Heart right ventricle (tissue), 16 donors: ENCODE data around the gene IRF6. TPM values are rescaled to one million over a fixed set of nuclear protein-coding genes. Genes with fewer than 3 reads are reported as not detected.

Experiments used
- ATAC-seq, 8 donors: fragments of 200-7000 bp; cut with Tn5 transposase; one replicate each; pipeline ENCODE4 v1.9.1; 2020; ENCODE audit warnings: mild to moderate bottlenecking in 8 of 8, moderate library complexity in 8 of 8, moderate number of reproducible peaks in 1 of 8
- DNase-seq, 2 donors: peaks; one replicate each; pipeline ENCODE4 v3.0.0-alpha.2; 2020
- H3K27ac ChIP-seq, 10 donors: fragments of 200-600 bp; sonication (generic) in 2 of 10; one replicate each; pipeline versions ENCODE4 v1.5.0 to v1.8.0; 2020 to 2022; ENCODE audit warnings: mild to moderate bottlenecking in 3 of 10
- H3K27me3 ChIP-seq, 7 donors: fragments of 200-600 bp; one replicate each; pipeline ENCODE4 v1.8.0; 2021 to 2022; ENCODE audit warnings: mild to moderate bottlenecking in 2 of 7
- H3K36me3 ChIP-seq, 9 donors: fragments of 200-600 bp; sonication (generic) in 1 of 9; one replicate each; pipeline versions ENCODE4 v1.5.0 to v1.8.0; 2020 to 2022; ENCODE audit warnings: mild to moderate bottlenecking in 2 of 9
- H3K4me1 ChIP-seq, 9 donors: fragments of 200-600 bp; sonication (generic) in 1 of 9; one replicate each; pipeline versions ENCODE4 v1.5.0 to v1.8.0; 2020 to 2022; ENCODE audit warnings: mild to moderate bottlenecking in 4 of 9
- H3K4me3 ChIP-seq, 10 donors: fragments of 200-600 bp; sonication (generic) in 2 of 10; one replicate each; pipeline versions ENCODE4 v1.5.0 to v1.8.0; 2020 to 2022; ENCODE audit warnings: mild to moderate bottlenecking in 7 of 10, moderate library complexity in 2 of 10
- H3K9me3 ChIP-seq, 11 donors: fragments of 200-600 bp in 10 of 11; sonication (generic) in 2 of 11; one replicate each; pipeline versions ENCODE4 v1.5.0 to v1.8.0; 2013 to 2022; ENCODE audit warnings: mild to moderate bottlenecking in 2 of 11, control low read depth in 1 of 11, moderate library complexity in 1 of 11
- CTCF ChIP-seq, 9 donors: fragments of 200-600 bp; sonication (generic) in 2 of 9; IDR thresholded peaks; one replicate each; pipeline versions ENCODE4 v1.5.0 to v1.8.0; 2021 to 2022; ENCODE audit warnings: antibody characterized with exemption in 9 of 9, mild to moderate bottlenecking in 5 of 9, moderate library complexity in 1 of 9
- WGBS, 2 donors: extraction: QIAGEN DNeasy Blood & Tissue Kit; methylation state at CpG; one replicate each; pipeline ENCODE4 v1.1.7; 2013; ENCODE audit warnings: inconsistent platforms in 1 of 2; 5-methylcytosine and 5-hydroxymethylcytosine counted together
- intact Hi-C, 10 donors: fragments of 100-400 bp; cut with DNase I; formaldehyde crosslinking; loops; one replicate each; pipeline versions ENCODE4 v1.11.1 to v1.14.2; 2022
- polyA plus RNA-seq, 2 donors: library from polyadenylated mRNA; stranded (reverse); fragments of 200-250 nt; gene quantifications; one replicate each; pipeline ENCODE4 v1.2.3, GENCODE V29; 2013
- total RNA-seq, 10 donors: library from RNA; stranded (reverse); fragmentation: NEBNext Ultra II Directional in 3 of 10; extraction: Animal tissue kit (Norgen Biotek cat#: 25700) in 3 of 10; gene quantifications; one replicate each; pipeline versions ENCODE4 v1.2.1 to v1.2.4, GENCODE V29; 2021 to 2023
- donor health status: Arrhythmogenic right ventricular cardiomyopathy.
- donor health status: ischemic (EF 13 %, LVEDD 7.1; RV severe dilation, severe dysfunction).
- donor health status: healthy with polysubstance abuse.
- donor health status: DM: no; HTN: yes; CAD: no.
- donor health status: DM: no; HTN: no; CAD: no.
- donor health status: ischemic (EF 25% LVEDD 6.9; RV normal size, moderate dysfunction).
- donor health status: ischemic (EF 25% LVEDD 5.7; RV mildly dilated, moderate dysfunction).
- donor health status: healthy.
- donor health status: DM: yes; HTN: yes; CAD: no.
- donor health status: Ischemic cardiomyopathy.
- donor health status: ischemic (EF 35%, LVEDD 5.7; RV mildly dilated, moderate dysfunction).
- donor health status: nonischemic (EF 11% LVEDD 7.7; RV severe dilation, severe dysfunction).
- donor health status: DM: yes; HTN: yes; CAD: no.
- donor health status: PGD.
- donor health status: ischemic (EF 29% LVEDD 5.4; RV normal size, mild dysfunction).
- donor health status: nonischemic (EF 23%, LVEDD 6.1; RV moderate dilation, normal function).

IRF6 gene
- total and polyA plus RNA-seq, 12 donors, result 1.2 to 69.4 (median 41.3) TPM

- Histone ChIP-seq H3K4me3 (no peak overlapping the region), H3K9me3 (no peaks in the 10 kb centered on the region), H3K4me1 (peaks cover 0 to 15% (median 0%) of the 10 kb centered on the region in 9 donors), H3K36me3 (peaks cover 0 to 100% (median 74%) of the 10 kb centered on the region in 9 donors), H3K27me3 (no peaks in the 10 kb centered on the region), H3K27ac (no peak overlapping the region)
- ATAC-seq, result no peak
- intact Hi-C loops, result no loop called here
- WGBS, 2 donors, result 92% methylated on average over 7 of the region's 7 CpGs
- no peak for TF ChIP-seq CTCF (IDR thresholded peaks at IDR 0.05)
- no peak for DNase-seq
These were observed 31.7 kb upstream of the IRF6 start for GRCh38 chr1:209837671-209838070.

- Histone ChIP-seq H3K4me1 (peaks cover 0 to 15% (median 0%) of the 10 kb centered on the region in 9 donors), H3K9me3 (no peaks in the 10 kb centered on the region), H3K4me3 (no peak overlapping the region), H3K27ac (no peak overlapping the region), H3K27me3 (no peaks in the 10 kb centered on the region), H3K36me3 (peaks cover 0 to 100% (median 67%) of the 10 kb centered on the region in 9 donors)
- ATAC-seq (no peak), DNase-seq (no peak)
- no peak for TF ChIP-seq CTCF (IDR thresholded peaks at IDR 0.05)
- intact Hi-C loops, result no loop called here
These were observed 29.9 kb upstream of the IRF6 start for GRCh38 chr1:209835782-209836298.

- Histone ChIP-seq H3K27me3 (no peaks in the 10 kb centered on the region), H3K9me3 (no peaks in the 10 kb centered on the region), H3K27ac (no peak overlapping the region), H3K4me3 (no peak overlapping the region), H3K36me3 (peaks cover 0 to 73% (median 39%) of the 10 kb centered on the region in 9 donors), H3K4me1 (peaks cover 0 to 36% (median 8%) of the 10 kb centered on the region in 9 donors)
- no peak for DNase-seq
- TF ChIP-seq CTCF (IDR thresholded peaks at IDR 0.05), result no peak
- 97 to 100% methylated on average over 1 of the region's 1 CpG for WGBS, 2 donors
- intact Hi-C loops, result no loop called here
- ATAC-seq, result no peak
These were observed 25.7 kb upstream of the IRF6 start for GRCh38 chr1:209831615-209832014.

- Histone ChIP-seq H3K27me3 (no peaks in the 10 kb centered on the region), H3K4me3 (no peak overlapping the region), H3K9me3 (no peaks in the 10 kb centered on the region), H3K27ac (no peak overlapping the region), H3K4me1 (peaks cover 0 to 27% (median 8%) of the 10 kb centered on the region in 9 donors), H3K36me3 (peaks cover 0 to 64% (median 39%) of the 10 kb centered on the region in 9 donors)
- 92 to 93% methylated on average over 3 of the region's 3 CpGs for WGBS, 2 donors
- no peak for ATAC-seq
- TF ChIP-seq CTCF (IDR thresholded peaks at IDR 0.05), result no peak
- intact Hi-C loops, result no loop called here
- DNase-seq, result no peak
These were observed 24.8 kb upstream of the IRF6 start for GRCh38 chr1:209830722-209831121.
